CD4-positive, alpha-beta T cell treated with Interferon alpha-2 for 1 hour (primary cell): ENCODE results near the gene KASH5.

Experiments used
- DNase-seq, 2 donors: peaks; one replicate each; pipeline ENCODE4 v3.0.0-alpha.2; 2020 to 2022

Gene KASH5

DNA sequence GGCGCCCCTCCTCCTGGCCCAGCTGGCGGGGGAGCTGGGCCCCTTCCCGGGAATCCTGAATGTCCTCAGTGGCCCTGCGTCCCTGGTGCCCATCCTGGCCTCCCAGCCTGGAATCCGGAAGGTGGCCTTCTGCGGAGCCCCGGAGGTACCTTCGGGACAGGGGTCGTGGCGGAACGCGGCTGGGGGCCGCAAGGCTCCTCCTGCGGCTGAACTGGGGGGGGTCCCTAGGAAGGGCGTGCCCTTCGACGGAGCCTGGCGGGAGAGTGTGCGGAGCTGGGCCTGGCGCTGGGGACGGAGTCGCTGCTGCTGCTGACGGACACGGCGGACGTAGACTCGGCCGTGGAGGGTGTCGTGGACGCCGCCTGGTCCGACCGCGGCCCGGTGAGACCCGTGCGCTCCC is 73.6 kb downstream of the KASH5 start:
- DNase-seq: no peak

GRCh38 chr19:49462492-49462891 is 74.4 kb downstream of the KASH5 start:
- DNase-seq: no peak

DNA sequence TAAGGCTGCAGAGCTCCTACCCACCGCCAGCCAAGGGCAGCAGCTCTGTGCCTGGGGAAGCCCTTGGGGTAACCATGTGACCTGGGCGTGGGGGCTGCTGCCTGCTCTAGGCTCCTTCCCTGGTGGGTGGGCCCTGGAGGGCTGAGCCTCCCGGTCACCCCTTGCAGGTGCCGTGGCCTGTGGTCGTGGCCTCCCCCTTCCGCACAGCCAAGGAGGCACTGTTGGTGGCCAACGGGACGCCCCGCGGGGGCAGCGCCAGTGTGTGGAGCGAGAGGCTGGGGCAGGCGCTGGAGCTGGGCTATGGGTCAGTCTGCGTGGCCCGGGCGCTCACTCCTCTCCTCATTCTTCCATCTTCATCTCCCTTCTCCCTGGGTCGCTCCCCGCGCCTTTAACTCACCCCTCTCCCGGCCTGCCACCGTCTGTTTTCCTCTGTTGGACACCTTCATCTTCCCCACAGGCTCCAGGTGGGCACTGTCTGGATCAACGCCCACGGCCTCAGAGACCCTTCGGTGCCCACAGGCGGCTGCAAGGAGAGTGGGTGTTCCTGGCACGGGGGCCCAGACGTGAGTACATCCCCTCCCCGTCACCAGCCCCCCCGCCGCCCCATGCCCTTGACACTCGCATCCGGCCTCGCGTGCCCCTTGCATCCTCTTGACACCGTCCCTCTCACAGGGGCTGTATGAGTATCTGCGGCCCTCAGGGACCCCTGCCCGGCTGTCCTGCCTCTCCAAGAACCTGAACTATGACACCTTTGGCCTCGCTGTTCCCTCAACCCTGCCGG is 76.1 kb downstream of the KASH5 start:
- no peak for DNase-seq

DNA sequence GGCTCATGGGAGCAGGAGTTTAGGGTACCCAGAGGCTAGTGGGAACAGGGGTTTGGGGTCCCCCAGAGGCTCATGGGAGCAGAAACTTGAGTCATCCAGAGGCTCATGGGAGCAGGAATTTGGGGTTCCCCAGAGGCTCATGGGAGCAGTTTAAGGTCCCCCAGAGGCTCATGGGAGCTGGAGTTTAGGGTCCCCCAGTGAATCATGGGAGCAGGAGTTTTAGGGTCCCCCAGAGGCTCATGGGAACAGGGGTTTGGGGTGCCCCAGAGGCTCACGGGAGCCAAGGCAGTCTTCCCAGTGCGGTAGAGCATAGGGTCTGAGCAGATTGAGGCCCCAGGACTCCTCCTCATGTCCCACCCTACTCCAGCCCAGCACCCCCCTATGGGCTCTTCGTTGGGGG is 77.3 kb downstream of the KASH5 start:
- no peak for DNase-seq
